HG02885 (cell line): ENCODE data around the gene SIN3B.

Experiments used
- ATAC-seq: cut with Tn5 transposase; IDR thresholded peaks from one replicate; pipeline ENCODE4 v1.9.1; 2021; ENCODE audit warnings: mild to moderate bottlenecking; ENCODE audit not compliant: unreplicated experiment, poor library complexity

SIN3B gene

GRCh38 chr19:16886305-16886880, 57.2 kb downstream of the SIN3B start:
- no peak for ATAC-seq

- no peak for ATAC-seq
These were observed 58.4 kb downstream of the SIN3B start for GRCh38 chr19:16887353-16888265.

- ATAC-seq: no peak
These were observed 59.6 kb downstream of the SIN3B start, which contains the start of gene F2RL3 for GRCh38 chr19:16888629-16889365. TSS of gene F2RL3 (plus strand) at chr19:16888999. CDS start at chr19:16889190, 191 bp downstream.

GRCh38 chr19:16889366-16889882, 60.2 kb downstream of the SIN3B start:
- ATAC-seq: no peak

DNA sequence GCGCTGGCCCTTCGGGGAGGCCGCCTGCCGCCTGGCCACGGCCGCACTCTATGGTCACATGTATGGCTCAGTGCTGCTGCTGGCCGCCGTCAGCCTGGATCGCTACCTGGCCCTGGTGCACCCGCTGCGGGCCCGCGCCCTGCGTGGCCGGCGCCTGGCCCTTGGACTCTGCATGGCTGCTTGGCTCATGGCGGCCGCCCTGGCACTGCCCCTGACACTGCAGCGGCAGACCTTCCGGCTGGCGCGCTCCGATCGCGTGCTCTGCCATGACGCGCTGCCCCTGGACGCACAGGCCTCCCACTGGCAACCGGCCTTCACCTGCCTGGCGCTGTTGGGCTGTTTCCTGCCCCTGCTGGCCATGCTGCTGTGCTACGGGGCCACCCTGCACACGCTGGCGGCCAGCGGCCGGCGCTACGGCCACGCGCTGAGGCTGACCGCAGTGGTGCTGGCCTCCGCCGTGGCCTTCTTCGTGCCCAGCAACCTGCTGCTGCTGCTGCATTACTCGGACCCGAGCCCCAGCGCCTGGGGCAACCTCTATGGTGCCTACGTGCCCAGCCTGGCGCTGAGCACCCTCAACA, 60.8 kb downstream of the SIN3B start:
- no peak for ATAC-seq

- ATAC-seq: no peak
These were observed 61.4 kb downstream of the SIN3B start for GRCh38 chr19:16890461-16891184.

DNA sequence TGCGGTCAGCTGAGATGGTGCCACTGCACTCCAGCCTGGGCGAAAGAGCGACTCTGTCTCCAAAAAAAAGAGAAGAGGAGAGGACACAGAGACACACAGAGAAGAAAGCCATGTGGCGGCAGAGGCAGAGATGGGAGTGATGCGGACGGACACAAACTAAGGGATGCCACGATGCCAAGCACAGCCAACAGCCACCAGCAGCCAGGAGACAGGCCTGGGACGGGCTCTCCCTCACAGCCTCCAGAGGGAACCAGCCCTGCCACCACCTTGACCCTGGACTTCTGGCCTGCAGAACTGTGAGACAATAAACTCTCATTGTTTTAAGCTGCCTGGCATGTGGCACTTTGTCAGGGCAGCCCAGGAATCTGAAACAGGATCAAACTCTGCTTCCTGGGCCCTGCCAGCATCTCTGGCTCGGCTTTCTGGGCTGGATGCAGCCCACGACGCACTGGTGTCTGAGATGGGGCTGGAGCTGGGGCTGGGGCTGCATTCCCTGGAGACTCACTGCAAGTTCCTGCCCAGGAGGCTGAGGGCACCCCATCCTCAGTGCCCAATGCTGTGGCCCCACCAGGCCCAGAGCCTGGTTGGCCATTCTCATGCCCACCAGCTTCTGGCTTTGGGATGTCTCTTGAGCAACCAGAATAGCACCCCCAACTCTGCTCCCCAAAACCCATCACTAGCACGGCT, 62.6 kb downstream of the SIN3B start:
- ATAC-seq: no peak

DNA sequence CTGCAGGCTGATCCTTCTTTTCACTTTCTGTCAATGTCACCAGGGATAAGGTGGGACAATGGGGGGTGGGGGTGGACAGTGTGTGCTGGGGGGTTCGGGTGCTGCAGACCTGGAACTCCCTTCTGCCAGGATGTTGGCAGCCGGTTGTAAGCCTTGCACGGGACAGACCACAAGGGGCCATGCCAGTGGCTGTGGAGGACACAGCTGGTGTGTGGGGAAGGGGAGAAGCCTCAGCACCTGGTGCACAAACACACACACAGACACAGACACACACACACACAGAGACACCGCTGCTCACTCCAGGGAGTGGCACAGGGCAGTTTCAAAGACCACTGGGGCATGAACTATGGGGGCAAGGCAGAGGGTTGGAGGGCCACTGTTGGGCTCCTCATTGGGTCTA, 63.2 kb downstream of the SIN3B start:
- ATAC-seq: no peak

GRCh38 chr19:16892868-16893685, 63.9 kb downstream of the SIN3B start:
- no peak for ATAC-seq

GRCh38 chr19:16893686-16893989, 64.4 kb downstream of the SIN3B start:
- no peak for ATAC-seq

GRCh38 chr19:16894080-16894479, 64.9 kb downstream of the SIN3B start:
- ATAC-seq: no peak

DNA sequence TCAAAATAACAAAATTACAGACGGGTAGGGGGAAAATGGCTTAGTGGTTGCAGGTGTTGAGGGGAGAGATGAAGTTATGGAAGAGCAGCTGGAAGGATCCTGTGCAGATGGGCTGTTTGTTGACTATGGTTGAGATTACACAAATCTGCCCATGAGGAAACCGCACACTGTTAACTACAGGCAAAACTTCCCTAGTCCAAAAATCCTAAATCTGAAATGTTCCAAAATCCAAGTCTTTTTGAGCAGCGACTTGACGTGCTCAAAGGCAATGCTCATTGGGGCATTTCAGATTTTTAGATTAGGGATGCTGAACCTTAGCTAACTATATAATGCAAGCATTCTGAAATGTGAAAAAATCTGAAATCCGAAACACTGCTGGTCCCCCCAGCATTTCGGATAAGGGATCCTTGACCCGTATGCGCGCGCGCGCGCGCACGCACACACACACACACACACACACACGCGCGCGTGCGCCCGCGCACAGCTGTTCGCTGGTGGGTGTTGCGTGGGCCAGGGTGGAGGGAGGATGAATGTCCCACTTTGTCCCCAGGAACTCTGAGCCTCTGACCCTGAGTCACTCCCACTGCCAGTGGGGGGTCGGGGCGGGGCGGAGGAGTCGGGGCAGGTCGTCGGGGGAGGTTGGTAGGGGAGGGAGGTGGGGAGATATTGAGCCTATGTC, 66.4 kb downstream of the SIN3B start:
- ATAC-seq: no peak

GRCh38 chr19:16896146-16897028, 67.2 kb downstream of the SIN3B start:
- peak; percentile 40 for ATAC-seq

- peak; percentile 61 for ATAC-seq
These were observed 68.0 kb downstream of the SIN3B start for GRCh38 chr19:16897029-16897855.

- ATAC-seq: no peak
These were observed 68.6 kb downstream of the SIN3B start for GRCh38 chr19:16897856-16898161.

GRCh38 chr19:16898361-16899015, 69.3 kb downstream of the SIN3B start:
- ATAC-seq: no peak
